GM11168 (cell line): Measurements from ENCODE around the gene ADGRE2.
"Not testable (repeated sequence)": the region's sequence is repeated elsewhere in the genome, so short reads cannot be mapped to it uniquely, and the experiment has no call there.

Experiments
- in situ Hi-C: fragments of 300-500 bp; cut with MboI; formaldehyde crosslinking; loops from one replicate; pipeline ENCODE4 v1.12.0; 2022; ENCODE audit warnings: low sequenced_read_pairs; ENCODE audit not compliant: unreplicated experiment

Gene ADGRE2

DNA sequence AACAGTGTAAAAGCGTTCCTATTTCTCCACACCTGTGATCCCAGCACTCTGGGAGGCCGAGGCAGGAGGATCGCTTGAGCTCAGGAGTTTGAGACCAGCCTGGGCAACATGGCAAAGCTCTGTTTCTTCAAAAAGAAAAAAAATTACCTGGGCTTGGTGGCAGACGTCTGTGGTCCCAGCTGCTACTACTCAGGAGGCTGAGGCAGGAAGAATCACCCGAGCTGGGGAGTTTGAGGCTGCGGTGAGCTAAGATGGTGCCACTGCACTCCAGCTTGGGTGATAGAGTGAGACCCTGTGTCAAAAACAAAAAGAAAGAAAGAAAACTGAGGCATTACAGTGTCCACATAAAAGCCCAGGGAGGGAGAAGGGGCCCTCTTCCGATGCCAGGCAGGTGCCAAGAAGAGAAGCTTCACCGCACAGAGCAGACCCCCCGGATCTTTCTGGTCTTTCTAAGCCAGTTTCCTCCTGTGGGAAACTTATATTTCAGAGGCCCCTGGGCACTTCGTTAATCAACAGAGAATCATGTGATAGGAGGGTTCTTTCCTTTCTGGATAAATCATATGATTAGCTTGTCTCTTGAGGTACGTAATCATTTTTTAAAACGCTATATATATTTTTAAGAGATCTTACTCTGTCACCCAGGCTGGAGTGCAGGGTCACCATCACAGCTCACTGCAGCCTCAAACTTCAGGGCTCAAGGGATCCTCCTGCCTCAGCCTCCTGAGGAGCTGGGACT is at the start of gene ADGRE2:
TSS of gene ADGRE2 (minus strand) at position 451 of the 736 bp plus-strand sequence. CDS start 1,804 bp downstream, outside the sequence.
- in situ Hi-C loops = not testable (repeated sequence)

DNA sequence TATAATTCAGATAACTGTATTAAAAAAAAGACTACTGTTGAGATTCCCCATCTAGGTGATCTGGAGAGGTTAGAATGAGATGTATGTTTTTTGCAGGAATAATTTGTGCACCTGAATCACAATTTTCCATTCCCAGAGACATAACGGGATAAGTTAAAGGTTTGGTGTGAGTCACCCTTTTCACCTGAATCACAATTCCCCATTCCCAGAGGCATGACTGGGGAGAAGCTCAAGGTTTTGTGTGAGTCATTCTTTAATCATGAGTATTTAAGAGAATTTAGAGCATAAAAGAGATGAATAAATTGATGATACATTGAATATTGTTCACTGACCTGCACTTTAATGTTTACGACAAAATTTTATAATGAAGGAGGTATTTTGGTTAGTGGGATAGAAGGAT is 47.6 kb upstream of the ADGRE2 start:
- in situ Hi-C loops = no loop called here

DNA sequence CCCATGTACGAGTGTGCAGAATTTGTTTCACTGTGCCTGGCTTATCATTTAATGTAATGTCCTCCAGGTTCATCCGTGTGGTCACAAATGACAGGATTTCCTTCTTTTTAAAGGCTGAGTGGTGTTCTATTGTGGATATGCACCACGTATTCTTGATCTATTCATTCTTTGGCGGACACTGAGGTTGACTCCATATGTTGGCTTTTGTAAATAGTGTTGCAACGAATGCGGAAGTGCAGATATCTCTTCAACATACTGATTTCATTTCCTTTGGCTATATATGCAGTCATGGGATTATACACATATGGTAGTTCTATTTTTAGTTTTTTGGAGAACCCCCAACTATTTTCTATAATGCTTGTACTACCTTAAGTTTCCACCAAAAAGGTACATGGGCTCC is 43.6 kb upstream of the ADGRE2 start:
- in situ Hi-C loops = no loop called here

DNA sequence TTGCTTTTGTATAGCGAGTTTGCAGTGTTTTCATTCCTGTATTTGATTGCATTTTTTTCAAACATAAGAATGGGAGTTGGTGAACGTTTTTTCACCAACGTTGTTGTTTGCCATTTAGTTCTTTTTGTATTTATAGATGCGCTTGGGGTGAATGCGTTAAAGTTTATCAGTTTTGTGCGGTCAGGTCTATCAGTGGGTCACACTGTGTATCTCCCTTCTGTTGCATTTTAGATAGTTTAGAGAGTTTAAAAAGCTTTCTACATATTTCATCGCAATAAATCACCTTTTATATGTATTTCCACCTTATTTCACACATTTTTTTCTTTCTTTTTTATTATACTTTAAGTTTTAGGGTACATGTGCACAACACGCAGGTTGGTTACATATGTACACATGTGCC is 40.2 kb upstream of the ADGRE2 start:
- in situ Hi-C loops = no loop called here

DNA sequence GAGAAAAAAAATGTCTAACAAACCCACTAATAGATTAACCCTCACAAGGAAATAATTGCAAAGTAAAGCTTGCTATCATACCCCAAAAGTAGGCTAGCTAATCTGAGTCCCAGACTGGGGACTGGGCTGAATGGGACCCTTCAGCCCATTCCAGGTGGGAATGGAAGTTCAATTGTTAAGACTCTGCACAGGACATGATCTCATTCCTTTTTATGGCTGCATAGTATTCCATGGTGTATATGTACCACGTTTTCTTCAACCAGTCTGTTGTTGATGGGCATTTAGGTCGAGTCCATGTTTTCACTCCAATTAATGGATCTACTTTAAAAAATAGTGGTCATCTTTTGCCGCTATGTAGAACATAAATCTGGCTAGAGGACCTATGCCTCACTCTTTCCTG is 38.7 kb upstream of the ADGRE2 start:
- in situ Hi-C loops = no loop called here

DNA sequence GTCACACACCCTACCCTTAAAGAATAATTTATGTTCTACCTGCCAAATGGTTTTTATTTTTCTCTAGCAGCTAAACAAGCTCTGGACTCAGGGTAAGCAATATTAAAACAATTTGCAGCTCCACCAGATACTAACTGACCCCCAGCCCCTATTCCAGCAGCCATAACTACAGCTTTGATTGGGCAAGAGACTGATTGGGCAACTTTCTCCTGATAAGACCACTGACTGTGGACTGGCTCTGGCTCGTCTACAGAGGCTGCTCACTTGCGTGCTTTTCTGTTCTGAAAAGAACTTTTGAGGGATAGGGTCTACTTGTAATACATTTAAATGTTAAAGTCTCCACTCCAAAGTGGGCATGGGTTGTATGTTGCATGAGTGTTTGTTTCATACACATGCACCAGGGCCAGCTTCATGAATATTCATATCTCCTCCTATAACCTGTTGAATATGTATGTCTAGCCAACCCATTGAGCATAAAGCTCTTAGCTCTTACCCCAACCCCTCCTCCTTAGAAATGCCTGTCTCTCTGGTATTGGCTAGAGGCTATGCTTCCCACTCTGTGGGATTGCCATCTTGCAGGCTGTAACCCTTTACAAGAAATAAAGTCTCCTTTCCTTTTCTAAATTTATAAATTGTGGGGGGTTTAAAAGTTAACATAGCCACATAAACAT is 36.8 kb upstream of the ADGRE2 start:
- in situ Hi-C loops = no loop called here

DNA sequence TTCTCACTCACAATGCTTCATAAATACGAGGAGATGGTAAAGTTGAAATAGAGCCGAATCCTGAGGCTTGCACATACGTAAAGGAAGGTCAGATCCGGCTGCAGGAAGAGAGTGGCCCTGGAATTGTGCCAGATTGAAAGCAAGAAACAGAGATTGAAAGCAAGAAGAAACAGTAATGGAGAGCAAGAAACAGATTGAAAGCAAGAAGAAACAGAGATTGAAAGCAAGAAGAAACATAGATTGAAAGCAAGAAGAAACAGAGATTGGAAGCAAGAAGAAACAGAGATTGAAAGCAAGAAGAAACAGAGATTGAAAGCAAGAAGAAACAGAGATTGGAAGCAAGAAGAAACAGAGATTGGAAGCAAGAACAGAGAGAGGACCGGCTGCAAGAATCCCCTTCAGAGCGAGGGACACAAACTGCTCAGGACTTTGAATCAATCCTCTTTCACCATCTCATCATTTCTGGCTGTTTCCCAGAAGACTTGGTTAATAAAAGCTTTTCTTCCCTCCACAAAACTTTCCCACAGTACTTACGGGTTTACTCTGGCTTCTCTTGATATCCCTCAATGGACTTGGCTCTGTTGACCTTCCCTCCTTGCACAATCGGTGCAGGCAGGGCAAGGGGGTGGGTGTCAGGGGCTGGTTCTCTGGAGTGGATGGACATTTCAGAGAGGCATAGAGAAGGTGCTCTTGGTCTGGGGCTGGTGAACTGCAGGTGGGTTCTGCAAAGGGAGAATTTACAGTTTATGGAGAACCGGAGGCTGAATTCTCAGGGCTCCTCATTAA is 31.1 kb upstream of the ADGRE2 start:
- in situ Hi-C loops = no loop called here

DNA sequence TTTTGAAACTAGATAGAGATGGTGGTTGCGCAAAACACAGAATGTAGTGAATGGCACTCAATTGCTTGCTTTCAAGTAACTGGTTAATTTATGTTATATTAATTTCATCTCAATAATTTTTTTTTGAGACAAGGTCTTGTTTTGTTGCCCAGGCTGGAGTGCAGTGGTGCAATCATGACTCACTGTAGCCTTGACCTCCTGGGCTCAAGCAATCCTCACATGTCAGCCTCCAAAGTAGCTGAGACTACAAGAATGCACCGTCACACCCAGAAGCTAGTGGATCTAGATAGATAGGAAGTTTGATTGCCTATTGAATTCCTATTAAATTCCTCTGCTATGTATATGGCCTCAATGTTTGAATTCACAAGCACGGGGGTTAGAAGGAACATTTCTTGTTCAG is 26.4 kb upstream of the ADGRE2 start:
- in situ Hi-C loops = no loop called here

DNA sequence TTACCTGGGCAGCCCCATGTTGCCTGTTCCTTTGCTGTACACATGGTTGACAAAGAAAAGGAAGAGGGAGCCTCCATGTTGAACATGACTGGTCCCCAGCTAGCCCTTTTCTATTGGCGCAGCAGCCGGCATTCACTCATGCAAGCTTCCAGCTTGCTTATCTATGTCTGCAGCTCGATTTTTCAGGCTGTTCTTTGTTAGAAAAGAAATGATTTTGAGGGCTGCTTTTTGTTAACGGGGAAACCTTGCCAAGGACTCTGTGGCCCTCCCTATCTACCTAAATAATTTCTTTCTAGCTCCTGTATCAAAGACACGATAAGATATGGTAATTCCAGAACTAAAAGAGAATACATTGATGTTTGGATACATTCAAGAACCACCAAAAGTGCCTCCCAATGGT is 20.4 kb upstream of the ADGRE2 start:
- in situ Hi-C loops = no loop called here

DNA sequence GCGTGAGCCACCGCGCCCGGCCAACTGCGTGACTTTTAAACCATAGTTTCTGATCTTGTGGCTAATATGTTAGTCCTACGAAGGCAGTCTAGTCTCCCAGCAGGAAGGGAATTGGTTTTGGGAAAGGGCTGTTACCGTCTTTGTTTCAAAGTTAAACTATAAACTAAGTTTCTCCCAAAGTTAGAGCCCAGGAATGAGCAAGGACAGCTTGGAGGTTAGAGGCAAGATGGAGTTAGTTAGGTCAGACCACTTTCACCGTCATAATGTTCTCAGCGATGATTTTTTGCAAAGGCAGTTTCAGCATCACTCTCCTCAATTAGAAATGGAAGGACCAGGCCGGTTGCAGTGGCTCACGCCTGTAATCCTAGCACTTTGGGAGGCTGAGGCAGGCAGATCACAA is 17.7 kb upstream of the ADGRE2 start:
- in situ Hi-C loops = no loop called here

DNA sequence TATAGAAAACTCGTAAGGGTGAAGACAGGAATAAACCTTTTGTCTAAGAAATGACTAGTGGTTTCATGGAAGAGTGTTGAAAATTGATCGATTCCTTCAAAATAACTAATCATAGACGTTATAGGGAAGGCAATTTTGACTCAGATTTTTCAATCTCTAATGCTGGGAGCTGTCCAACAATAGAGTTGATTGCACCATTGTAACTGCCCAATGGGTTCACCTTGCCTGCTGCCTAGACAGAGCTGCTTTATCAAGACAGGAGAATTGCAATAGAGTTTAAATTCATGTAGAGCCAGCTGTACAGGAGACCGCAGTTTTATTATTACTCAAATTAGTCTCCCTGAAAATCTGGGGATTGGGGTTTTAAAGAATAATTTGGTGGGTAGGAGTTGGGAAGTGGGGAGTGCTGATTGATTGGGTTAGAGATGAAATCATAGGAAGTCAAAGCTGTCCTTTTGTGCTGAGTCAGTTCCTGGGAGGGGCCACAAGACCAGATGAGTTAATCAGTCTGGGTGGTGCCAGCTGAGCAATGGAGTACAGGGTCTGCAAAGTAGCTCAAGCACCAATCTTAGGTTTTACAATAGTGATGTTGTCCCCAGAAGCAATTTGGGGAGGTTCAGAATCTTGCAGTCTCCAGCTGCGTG is 16.8 kb upstream of the ADGRE2 start:
- in situ Hi-C loops = no loop called here

DNA sequence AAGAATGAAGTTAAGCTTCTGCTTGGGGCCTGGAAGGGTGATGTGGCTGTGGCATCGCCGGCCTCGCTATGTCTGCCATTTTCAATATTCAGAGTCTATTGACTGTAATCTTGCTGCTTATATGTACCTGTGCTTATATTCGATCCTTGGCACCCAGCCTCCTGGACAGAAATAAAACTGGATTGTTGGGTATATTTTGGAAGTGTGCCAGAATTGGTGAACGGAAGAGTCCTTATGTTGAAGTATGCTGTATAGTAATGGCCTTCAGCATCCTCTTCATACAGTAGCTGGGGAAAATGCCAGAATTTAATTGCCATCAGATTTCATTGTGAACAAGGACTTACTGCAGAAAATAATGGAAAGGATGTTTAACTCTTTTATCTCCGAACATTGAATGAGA is 13.9 kb upstream of the ADGRE2 start:
- in situ Hi-C loops = not testable (repeated sequence)

DNA sequence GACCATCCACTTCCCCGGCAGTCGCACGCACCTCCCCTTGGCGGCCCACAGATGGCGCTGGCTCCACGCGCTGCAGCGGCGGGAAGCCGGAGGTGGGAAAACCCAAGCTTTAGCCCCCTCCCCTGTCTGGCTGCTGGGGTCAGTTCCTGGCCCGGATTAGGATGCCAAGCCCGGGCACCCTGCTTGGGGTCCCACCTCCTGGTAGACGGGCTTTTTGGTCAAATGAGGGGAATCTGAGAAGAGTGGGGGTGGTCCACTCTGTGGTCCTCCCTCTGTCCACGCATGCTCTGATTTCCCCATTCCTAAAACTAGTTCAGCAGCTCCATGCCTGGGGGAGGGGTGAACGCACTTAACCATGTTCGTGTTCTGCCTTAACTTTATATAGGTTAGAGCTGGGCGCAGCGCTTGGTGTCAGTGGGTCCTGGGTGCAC is 8.1 kb upstream of the ADGRE2 start:
- in situ Hi-C loops = no loop called here

DNA sequence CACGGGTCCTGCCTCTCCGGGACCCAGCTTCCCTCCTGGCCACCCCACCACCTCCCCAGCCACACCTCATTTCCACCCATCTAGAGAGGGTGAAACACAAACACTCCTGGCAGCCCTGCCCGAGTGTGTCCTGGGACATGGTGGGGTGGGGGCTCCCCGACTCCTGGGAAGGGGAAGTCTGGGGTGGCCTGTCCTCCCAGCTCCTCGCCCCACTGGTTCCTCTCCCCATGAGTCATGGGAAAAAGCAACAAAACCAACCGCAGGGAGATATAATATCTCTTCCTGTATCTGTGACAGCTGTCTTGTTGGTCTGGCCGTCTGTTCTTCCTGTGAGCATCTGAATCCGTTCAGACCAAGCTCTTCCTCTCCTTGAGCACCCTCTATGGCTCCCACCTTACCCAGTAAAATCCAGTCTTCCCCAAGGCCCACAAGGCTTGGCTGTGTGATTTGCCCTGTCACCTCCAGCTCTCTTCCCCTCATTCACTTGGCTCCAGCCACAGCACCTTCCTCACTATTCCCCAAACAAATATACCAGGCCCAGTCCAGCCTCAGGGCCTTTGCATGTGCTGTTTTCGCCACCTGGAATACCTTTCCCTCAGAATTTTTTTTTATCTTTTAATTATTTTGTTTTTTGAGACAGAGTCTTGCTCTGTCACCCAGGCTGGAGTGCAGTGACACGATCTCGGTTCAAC is 6.9 kb upstream of the ADGRE2 start:
- in situ Hi-C loops = not testable (repeated sequence)

DNA sequence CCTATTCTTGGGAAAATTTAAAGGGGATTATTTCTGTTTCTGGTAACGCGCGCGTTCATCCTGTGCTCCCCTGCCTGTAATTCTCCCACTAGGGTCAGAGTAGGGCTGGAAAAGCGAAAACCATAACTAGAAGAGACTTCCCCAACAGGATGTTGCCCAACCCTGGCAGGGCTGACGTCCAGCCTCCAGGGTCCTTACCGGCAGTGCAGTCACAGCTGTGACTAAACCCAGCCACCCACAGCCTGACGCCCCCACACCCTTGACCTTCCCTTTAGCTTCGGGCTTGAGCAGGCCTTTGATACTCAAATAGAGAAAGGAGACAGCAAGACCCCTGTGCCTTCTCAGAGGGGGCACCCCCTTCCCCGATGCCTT is 6.4 kb upstream of the ADGRE2 start:
- in situ Hi-C loops = not testable (repeated sequence)

DNA sequence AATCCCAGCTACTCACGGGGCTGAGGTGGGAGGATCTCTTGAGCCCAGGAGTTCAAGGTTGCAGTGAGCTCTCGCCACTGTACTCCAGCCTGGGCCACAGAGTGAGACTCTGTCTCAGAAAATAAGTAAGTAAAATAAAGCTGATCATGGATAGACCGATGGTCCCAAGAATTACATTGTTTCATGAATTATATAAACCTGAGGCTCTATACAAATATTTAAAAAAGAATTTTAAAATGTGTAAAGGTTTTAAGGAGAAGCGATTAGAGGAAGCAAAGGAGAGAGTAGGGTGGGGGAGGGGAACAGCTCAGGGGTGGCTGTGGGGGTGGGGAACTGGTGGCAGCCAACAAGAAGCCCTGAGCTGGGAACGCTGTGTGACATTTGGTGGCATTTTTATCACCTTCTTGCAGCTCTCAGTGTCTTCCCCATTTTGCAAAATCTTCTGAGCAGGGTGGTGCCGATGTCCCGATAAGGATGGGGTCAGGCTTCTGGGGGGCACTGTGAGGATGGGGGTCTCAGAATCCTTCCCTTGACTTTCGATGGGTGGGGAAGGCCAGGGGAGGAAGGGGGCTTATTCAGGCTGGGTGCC is 5.1 kb upstream of the ADGRE2 start:
- in situ Hi-C loops = not testable (repeated sequence)

DNA sequence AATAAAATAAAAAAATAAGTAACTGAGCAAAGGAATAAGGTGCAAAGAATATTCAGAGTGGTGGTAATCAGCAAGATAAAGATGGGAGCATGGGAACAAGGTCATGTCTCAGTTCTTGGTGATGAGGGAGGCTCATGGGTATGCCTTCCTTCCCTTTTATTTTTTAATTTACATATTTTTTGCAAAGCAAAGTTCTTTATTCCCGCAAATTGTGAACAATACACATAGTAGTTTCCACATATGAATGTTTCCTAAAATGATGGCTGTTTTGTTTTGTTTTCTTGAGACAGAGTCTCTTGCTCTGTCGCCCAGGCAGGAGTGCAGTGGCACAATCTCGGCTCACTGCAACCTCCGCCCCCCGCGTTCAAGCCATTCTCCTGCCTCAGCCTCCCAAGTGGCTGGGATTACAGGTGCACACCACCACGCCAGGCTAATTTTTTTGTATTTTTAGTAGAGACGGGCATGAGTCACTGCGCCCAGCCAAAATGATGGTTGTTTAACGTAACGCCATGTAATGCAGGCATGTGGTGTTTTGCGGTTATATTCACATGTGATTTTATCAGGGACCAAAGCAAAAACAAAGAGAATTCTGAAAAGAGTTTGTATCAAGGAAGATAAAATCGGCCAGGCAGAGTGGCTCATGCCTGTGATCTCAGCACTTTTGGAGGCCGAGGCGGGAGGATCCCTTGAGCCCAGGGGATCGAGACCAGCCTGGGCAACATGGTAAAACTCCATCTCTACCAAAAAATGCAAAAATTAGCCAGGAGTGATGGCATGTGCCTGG is 4.5 kb upstream of the ADGRE2 start:
- in situ Hi-C loops = no loop called here

DNA sequence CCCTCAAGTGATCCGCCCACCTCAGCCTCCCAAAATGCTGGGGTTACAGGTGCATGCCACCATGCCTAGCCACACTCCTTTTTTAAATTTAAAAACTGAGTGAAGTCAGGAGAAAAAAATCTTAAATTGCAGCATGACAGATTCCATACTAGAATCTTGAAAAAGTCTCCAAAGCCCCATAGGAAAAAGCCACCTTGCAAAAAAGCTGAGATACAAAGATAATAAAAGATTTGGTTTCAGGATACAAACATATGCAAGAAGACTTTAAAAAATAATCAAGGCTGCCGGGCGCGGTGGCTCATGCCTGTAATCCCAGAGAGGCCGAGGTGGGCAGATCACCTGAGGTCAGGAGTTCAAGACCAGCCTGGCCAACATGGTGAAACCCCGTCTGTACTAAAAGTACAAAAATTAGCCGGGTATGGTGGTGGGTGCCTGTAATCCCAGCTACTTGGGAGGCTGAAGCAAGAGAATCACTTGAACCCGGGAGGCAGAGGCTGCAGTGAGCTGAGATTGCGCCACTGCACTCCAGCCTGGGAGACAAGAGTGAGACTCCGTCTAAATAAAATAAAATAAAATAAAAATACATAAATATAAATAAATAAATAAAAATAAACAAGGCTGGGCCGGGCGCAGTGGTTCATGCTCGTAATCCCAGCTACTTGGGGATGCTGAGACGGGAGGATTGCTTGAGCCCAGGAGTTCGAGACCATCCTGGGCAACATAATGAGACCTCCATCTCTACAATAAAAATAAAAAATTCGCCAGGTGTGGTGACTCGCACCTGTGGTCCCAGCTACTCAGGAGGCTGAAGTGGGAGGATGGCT is 3.6 kb upstream of the ADGRE2 start:
- in situ Hi-C loops = not testable (repeated sequence)
